CD4-positive, alpha-beta T cell (primary cell): Measurements from ENCODE around the gene RUNX2. TPM values are rescaled to one million over a fixed set of nuclear protein-coding genes. Genes with fewer than 3 reads are reported as not detected.
A peak's percentile ranks its signal among the peaks of the same experiment; 100 is the strongest.

Experiments used
- ATAC-seq: fragments of 200-7000 bp; cut with Tn5 transposase; one replicate; pipeline ENCODE4 v1.10.0; 2022; ENCODE audit warnings: mild to moderate bottlenecking; ENCODE audit not compliant: poor library complexity
- CTCF ChIA-PET: fragments of 350-600 bp; sonication (Branson Sonifier 250); formaldehyde crosslinking; loops from one replicate; lab custom pipeline; 2021; ENCODE audit warnings: antibody characterized with exemption, inconsistent platforms; lab: Charles Lee
- POLR2A ChIA-PET: fragments of 350-600 bp; sonication (Branson Sonifier 250); formaldehyde crosslinking; loops from one replicate; lab custom pipeline; 2021; ENCODE audit warnings: antibody characterized with exemption, inconsistent platforms; lab: Charles Lee
- DNase-seq, 14 experiments: peaks; one replicate each; pipeline ENCODE4 v3.0.0-alpha.2; 2013 to 2020; ENCODE audit warnings: mixed read lengths in 2 of 14
- H3K27ac ChIP-seq, 2 donors: one replicate each; pipeline versions ENCODE4 v1.5.1 to v1.7.0; 2013; ENCODE audit warnings: low read length in 2 of 2, low read depth in 1 of 2, mild to moderate bottlenecking in 1 of 2
- H3K27me3 ChIP-seq, 2 experiments: 1 replicate in 1 of 2; 2 replicates in 1 of 2; pipeline versions ENCODE4 v1.6.1 to v1.7.0; 2013; ENCODE audit warnings: low read length in 2 of 2, control low read depth in 1 of 2, mild to moderate bottlenecking in 1 of 2, moderate library complexity in 1 of 2; ENCODE audit not compliant: insufficient read depth in 2 of 2, control insufficient read depth in 1 of 2
- H3K36me3 ChIP-seq: one replicate; pipeline ENCODE4 v1.6.1; 2013; ENCODE audit warnings: low read length, control low read depth; ENCODE audit not compliant: insufficient read depth
- H3K4me1 ChIP-seq: one replicate; pipeline ENCODE4 v1.6.1; 2013; ENCODE audit warnings: low read length, control low read depth; ENCODE audit not compliant: insufficient read depth
- H3K4me3 ChIP-seq: one replicate; pipeline ENCODE4 v1.5.1; 2013; ENCODE audit warnings: mild to moderate bottlenecking, low read length, moderate library complexity
- H3K9me3 ChIP-seq, 2 experiments: 1 replicate in 1 of 2; 2 replicates in 1 of 2; pipeline versions ENCODE4 v1.6.1 to v1.7.0; 2013; ENCODE audit warnings: low read length in 2 of 2, mild to moderate bottlenecking in 2 of 2, control low read depth in 1 of 2, moderate library complexity in 1 of 2; ENCODE audit not compliant: control insufficient read depth in 1 of 2, insufficient read depth in 1 of 2
- H3K27ac Mint-ChIP-seq: one replicate; pipeline ENCODE4 v1.8.0; 2020; ENCODE audit warnings: mixed read lengths
- H3K27me3 Mint-ChIP-seq: one replicate; pipeline ENCODE4 v1.8.0; 2021; ENCODE audit warnings: mixed read lengths
- H3K36me3 Mint-ChIP-seq: one replicate; pipeline ENCODE4 v1.8.0; 2021; ENCODE audit warnings: low read depth, mixed read lengths
- H3K4me1 Mint-ChIP-seq: one replicate; pipeline ENCODE4 v1.8.0; 2021; ENCODE audit warnings: low read depth, mixed read lengths
- H3K4me3 Mint-ChIP-seq: one replicate; pipeline ENCODE4 v1.8.0; 2020; ENCODE audit warnings: mild to moderate bottlenecking, mixed read lengths
- H3K9me3 Mint-ChIP-seq: one replicate; pipeline ENCODE4 v1.8.0; 2020; ENCODE audit warnings: mixed read lengths
- CTCF ChIP-seq: fragments of 200-600 bp; IDR thresholded peaks from one replicate; pipeline ENCODE4 v1.8.0; 2022; ENCODE audit warnings: antibody characterized with exemption, mild to moderate bottlenecking
- intact Hi-C, 2 experiments: fragments of 100-400 bp; cut with DNase I in 1 of 2; cut with micrococcal nuclease in 1 of 2; formaldehyde crosslinking; loops; one replicate each; pipeline versions ENCODE4 v1.15.1 to v1.9.0; 2023 to 2025; cut with DNase I, micrococcal nuclease
- total RNA-seq, 174 experiments: library from RNA in 2 of 174; stranded (reverse) in 2 of 174; gene quantifications; one replicate each; pipeline ENCODE4 v1.2.3 and lab custom pipeline; 2021 to 2026

RUNX2 gene
- total RNA-seq, 2 experiments from 2014 or later: 17.5 to 18.0 TPM

- Histone ChIP-seq H3K36me3 (no peaks in the 10 kb centered on the region), H3K4me1 (peaks cover 4% of the 10 kb centered on the region), H3K9me3 (no peaks in the 10 kb centered on the region), H3K27me3 (no peaks in the 10 kb centered on the region), H3K4me3 (peak overlapping the region; percentile 29), H3K27ac (no peak overlapping the region)
- TF ChIP-seq CTCF: no peak
- ChIA-PET POLR2A (no interaction called here), CTCF (no interaction called here)
- Mint-ChIP-seq H3K36me3 (no peaks in the 10 kb centered on the region), H3K9me3 (no peaks in the 10 kb centered on the region), H3K27ac (no peak overlapping the region), H3K4me3 (peak overlapping the region; percentile 47), H3K27me3 (no peaks in the 10 kb centered on the region), H3K4me1 (peaks cover 9% of the 10 kb centered on the region)
- no peak for ATAC-seq
- peak in 1 of 14 experiments; percentile 30 for DNase-seq
- intact Hi-C loops: no loop called here
Measured at GRCh38 chr6:45633272-45633908, 305.3 kb downstream of the RUNX2 start.

- Mint-ChIP-seq H3K27me3 (no peaks in the 10 kb centered on the region), H3K4me1 (peaks cover 9% of the 10 kb centered on the region), H3K27ac (no peak overlapping the region), H3K4me3 (no peak overlapping the region), H3K9me3 (no peaks in the 10 kb centered on the region), H3K36me3 (no peaks in the 10 kb centered on the region)
- H3K27me3 ChIP-seq: no peaks in the 10 kb centered on the region
- H3K4me1 ChIP-seq: peaks cover 4% of the 10 kb centered on the region
- H3K27ac ChIP-seq: no peak overlapping the region
- no peaks in the 10 kb centered on the region for H3K9me3 ChIP-seq
- ChIA-PET POLR2A (interaction anchor here (0.6 kb wide), 1 partner anchor 209 kb away, joined by 3 read pairs; no protein-coding TSS in a partner anchor), CTCF (no interaction called here)
- no peaks in the 10 kb centered on the region for H3K36me3 ChIP-seq
- intact Hi-C loops: no loop called here
- H3K4me3 ChIP-seq: no peak overlapping the region
- DNase-seq (no peak), ATAC-seq (no peak)
- no peak for TF ChIP-seq CTCF
Measured at GRCh38 chr6:45634231-45634630, 306.1 kb downstream of the RUNX2 start.

GRCh38 chr6:45635284-45635867 lies 307.2 kb downstream of the RUNX2 start:
- no peak for TF ChIP-seq CTCF
- POLR2A ChIA-PET: no interaction called here

More at GRCh38 chr6:45635284-45635867, 307.2 kb downstream of the RUNX2 start:
- peaks cover 4% of the 10 kb centered on the region for H3K4me1 ChIP-seq
- Mint-ChIP-seq H3K27me3 (no peaks in the 10 kb centered on the region), H3K4me1 (peaks cover 9% of the 10 kb centered on the region), H3K27ac (no peak overlapping the region), H3K9me3 (no peaks in the 10 kb centered on the region), H3K4me3 (no peak overlapping the region), H3K36me3 (no peaks in the 10 kb centered on the region)
- no peaks in the 10 kb centered on the region for H3K36me3 ChIP-seq
- DNase-seq (no peak), ATAC-seq (no peak)
- no peaks in the 10 kb centered on the region for H3K27me3 ChIP-seq
- H3K4me3 ChIP-seq: no peak overlapping the region
- intact Hi-C loops: no loop called here
- CTCF ChIA-PET: no interaction called here
- no peaks in the 10 kb centered on the region for H3K9me3 ChIP-seq
- no peak overlapping the region for H3K27ac ChIP-seq
